Measurements from ENCODE around the gene A2ML1. TPM values are rescaled to one million over a fixed set of nuclear protein-coding genes. Genes with fewer than 3 reads are reported as not detected.
"Not testable (repeated sequence)": the region's sequence is repeated elsewhere in the genome, so short reads cannot be mapped to it uniquely, and the experiment has no call there.

The A2ML1 gene
- total RNA-seq, 1 experiment from 2014 or later: not detected

DNA sequence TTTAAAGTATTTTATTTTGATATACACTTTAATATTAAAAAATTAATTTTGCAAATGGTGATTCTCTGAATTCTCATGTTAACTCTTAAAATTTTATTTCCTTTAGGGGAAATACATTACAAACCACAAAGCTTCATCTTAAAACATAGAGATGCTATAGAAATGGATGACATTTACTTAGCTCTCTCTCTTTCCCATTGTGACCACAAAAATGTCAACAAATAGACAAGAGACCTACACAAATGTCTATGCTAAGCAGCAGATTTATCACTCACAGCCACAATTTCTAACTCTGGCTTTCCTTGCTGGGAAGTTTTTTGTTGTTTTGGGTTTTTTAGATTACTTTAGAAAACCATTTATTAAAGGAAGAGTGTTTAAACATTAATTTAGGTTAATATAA lies 72.0 kb downstream of the A2ML1 start:
- H3K4me1 Mint-ChIP-seq (ENCODE audit: insufficient read depth, unreplicated experiment): peaks cover 6% of the 10 kb centered on the region
- no peak for TF ChIP-seq CTCF (IDR thresholded peaks at IDR 0.05; ENCODE audit: unreplicated experiment)
- DNase-seq (ENCODE audit: unreplicated experiment): no peak
- no TSS peak for BruUV-seq (replicated peaks)
- CTCF ChIA-PET: interaction anchor here (0.7 to 2.7 kb wide), 5 partner anchors 152 to 236 kb away, joined by 3 to 13 read pairs (median 4); no protein-coding TSS in a partner anchor
- no peaks in the 10 kb centered on the region for H3K9me3 Mint-ChIP-seq (ENCODE audit: unreplicated experiment)
- no peaks in the 10 kb centered on the region for H3K27me3 Mint-ChIP-seq (ENCODE audit: insufficient read depth, unreplicated experiment)
- H3K27ac Mint-ChIP-seq (ENCODE audit: low read depth, unreplicated experiment): no peak overlapping the region
- POLR2A ChIA-PET: no interaction called here
- intact Hi-C loops (cut with micrococcal nuclease): loop anchor here (5.0 to 10.0 kb wide), 2 partner anchors 120 to 352 kb away; partner anchors contain the start of gene CLEC4E
- H3K36me3 Mint-ChIP-seq (ENCODE audit: insufficient read depth, unreplicated experiment): no peaks in the 10 kb centered on the region
- H3K4me3 Mint-ChIP-seq (ENCODE audit: unreplicated experiment): no peak overlapping the region

- H3K4me3 Mint-ChIP-seq (ENCODE audit: unreplicated experiment): no peak overlapping the region
- no peaks in the 10 kb centered on the region for H3K9me3 Mint-ChIP-seq (ENCODE audit: unreplicated experiment)
- ChIA-PET POLR2A (interaction anchor here (1.1 kb wide), 1 partner anchor 19 kb away, joined by 3 read pairs; no protein-coding TSS in a partner anchor), CTCF (interaction anchor here (0.7 to 2.7 kb wide), 6 partner anchors 18 to 237 kb away, joined by 3 to 13 read pairs (median 4); no protein-coding TSS in a partner anchor)
- H3K27ac Mint-ChIP-seq (ENCODE audit: low read depth, unreplicated experiment): no peak overlapping the region
- intact Hi-C loops (cut with micrococcal nuclease): loop anchor here (5.0 to 10.0 kb wide), 2 partner anchors 120 to 353 kb away; partner anchors contain the start of gene CLEC4E
- no TSS peak for BruUV-seq (replicated peaks)
- no peak for DNase-seq (ENCODE audit: unreplicated experiment)
- peaks cover 6% of the 10 kb centered on the region for H3K4me1 Mint-ChIP-seq (ENCODE audit: insufficient read depth, unreplicated experiment)
- TF ChIP-seq CTCF (IDR thresholded peaks at IDR 0.05; ENCODE audit: unreplicated experiment): no peak
- no peaks in the 10 kb centered on the region for H3K27me3 Mint-ChIP-seq (ENCODE audit: insufficient read depth, unreplicated experiment)
- H3K36me3 Mint-ChIP-seq (ENCODE audit: insufficient read depth, unreplicated experiment): no peaks in the 10 kb centered on the region
These were observed 72.6 kb downstream of the A2ML1 start for GRCh38 chr12:8894986-8895385.

GRCh38 chr12:8897081-8897480 lies 74.7 kb downstream of the A2ML1 start:
- no peak for TF ChIP-seq CTCF (IDR thresholded peaks at IDR 0.05; ENCODE audit: unreplicated experiment)
- H3K9me3 Mint-ChIP-seq (ENCODE audit: unreplicated experiment): no peaks in the 10 kb centered on the region
- H3K4me1 Mint-ChIP-seq (ENCODE audit: insufficient read depth, unreplicated experiment): no peaks in the 10 kb centered on the region
- ChIA-PET CTCF (interaction anchor here (0.6 to 1.2 kb wide), 3 partner anchors 214 to 352 kb away, joined by 3 to 4 read pairs (median 3); no protein-coding TSS in a partner anchor), POLR2A (no interaction called here)
- no peak overlapping the region for H3K27ac Mint-ChIP-seq (ENCODE audit: low read depth, unreplicated experiment)
- intact Hi-C loops (cut with micrococcal nuclease): loop anchor here (10.0 kb wide), 1 partner anchor 122 kb away; no protein-coding TSS in a partner anchor
- no TSS peak for BruUV-seq (replicated peaks)
- no peaks in the 10 kb centered on the region for H3K27me3 Mint-ChIP-seq (ENCODE audit: insufficient read depth, unreplicated experiment)
- H3K36me3 Mint-ChIP-seq (ENCODE audit: insufficient read depth, unreplicated experiment): no peaks in the 10 kb centered on the region
- H3K4me3 Mint-ChIP-seq (ENCODE audit: unreplicated experiment): no peak overlapping the region
- no peak for DNase-seq (ENCODE audit: unreplicated experiment)

- no peaks in the 10 kb centered on the region for H3K36me3 Mint-ChIP-seq (ENCODE audit: insufficient read depth, unreplicated experiment)
- no peak for DNase-seq (ENCODE audit: unreplicated experiment)
- intact Hi-C loops (cut with micrococcal nuclease): loop anchor here (10.0 kb wide), 1 partner anchor 125 kb away; no protein-coding TSS in a partner anchor
- BruUV-seq (replicated peaks): no TSS peak
- no peaks in the 10 kb centered on the region for H3K4me1 Mint-ChIP-seq (ENCODE audit: insufficient read depth, unreplicated experiment)
- no peak overlapping the region for H3K4me3 Mint-ChIP-seq (ENCODE audit: unreplicated experiment)
- H3K27ac Mint-ChIP-seq (ENCODE audit: low read depth, unreplicated experiment): no peak overlapping the region
- H3K9me3 Mint-ChIP-seq (ENCODE audit: unreplicated experiment): no peaks in the 10 kb centered on the region
- no peaks in the 10 kb centered on the region for H3K27me3 Mint-ChIP-seq (ENCODE audit: insufficient read depth, unreplicated experiment)
- CTCF ChIA-PET: interaction anchor here (1.4 kb wide), 1 partner anchor 9 kb away, joined by 7 read pairs; no protein-coding TSS in a partner anchor
- POLR2A ChIA-PET: no interaction called here
- TF ChIP-seq CTCF (IDR thresholded peaks at IDR 0.05; ENCODE audit: unreplicated experiment): no peak
These were observed 77.4 kb downstream of the A2ML1 start for GRCh38 chr12:8899830-8900229.

GRCh38 chr12:8902703-8903102 lies 80.3 kb downstream of the A2ML1 start:
- H3K27ac Mint-ChIP-seq (ENCODE audit: low read depth, unreplicated experiment); DNase-seq (ENCODE audit: unreplicated experiment); POLR2A ChIA-PET; intact Hi-C loops (cut with micrococcal nuclease); H3K36me3 Mint-ChIP-seq (ENCODE audit: insufficient read depth, unreplicated experiment); BruUV-seq (replicated peaks); H3K4me1 Mint-ChIP-seq (ENCODE audit: insufficient read depth, unreplicated experiment); H3K4me3 Mint-ChIP-seq (ENCODE audit: unreplicated experiment); H3K27me3 Mint-ChIP-seq (ENCODE audit: insufficient read depth, unreplicated experiment); H3K9me3 Mint-ChIP-seq (ENCODE audit: unreplicated experiment); CTCF ChIA-PET: not testable (repeated sequence)
